GM18508 (cell line): ENCODE data around the gene RTBDN.

Experiments
- ATAC-seq: cut with Tn5 transposase; IDR thresholded peaks from one replicate; pipeline ENCODE4 v1.9.1; 2021; ENCODE audit warnings: moderate number of reproducible peaks; ENCODE audit not compliant: insufficient read depth, unreplicated experiment

The RTBDN gene

DNA sequence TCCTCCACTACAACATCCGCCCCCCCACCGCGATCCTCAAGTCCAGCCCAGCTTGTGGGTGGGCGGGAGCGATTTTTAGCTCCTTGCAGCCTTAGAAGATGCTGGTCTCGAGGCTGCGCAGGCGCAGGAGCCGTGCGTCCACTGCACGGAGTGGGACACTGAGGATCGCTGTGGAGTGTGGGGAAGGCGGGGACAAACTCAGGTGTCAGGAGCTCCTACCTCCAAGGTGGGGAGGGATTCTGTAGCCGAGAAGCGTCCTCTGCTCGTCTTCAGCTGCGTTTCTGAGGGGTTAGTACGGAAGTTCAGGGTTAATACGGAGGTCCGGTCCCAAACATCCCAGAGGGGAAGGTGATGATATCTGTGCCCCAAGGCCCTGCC, at the start of gene RTBDN:
TSS of gene RTBDN (minus strand) at position 14 of the 378 bp plus-strand sequence. CDS start 4,600 bp downstream, outside the sequence.
- ATAC-seq: no peak

GRCh38 chr19:12882589-12882988, 48.2 kb upstream of the RTBDN start:
- no peak for ATAC-seq

DNA sequence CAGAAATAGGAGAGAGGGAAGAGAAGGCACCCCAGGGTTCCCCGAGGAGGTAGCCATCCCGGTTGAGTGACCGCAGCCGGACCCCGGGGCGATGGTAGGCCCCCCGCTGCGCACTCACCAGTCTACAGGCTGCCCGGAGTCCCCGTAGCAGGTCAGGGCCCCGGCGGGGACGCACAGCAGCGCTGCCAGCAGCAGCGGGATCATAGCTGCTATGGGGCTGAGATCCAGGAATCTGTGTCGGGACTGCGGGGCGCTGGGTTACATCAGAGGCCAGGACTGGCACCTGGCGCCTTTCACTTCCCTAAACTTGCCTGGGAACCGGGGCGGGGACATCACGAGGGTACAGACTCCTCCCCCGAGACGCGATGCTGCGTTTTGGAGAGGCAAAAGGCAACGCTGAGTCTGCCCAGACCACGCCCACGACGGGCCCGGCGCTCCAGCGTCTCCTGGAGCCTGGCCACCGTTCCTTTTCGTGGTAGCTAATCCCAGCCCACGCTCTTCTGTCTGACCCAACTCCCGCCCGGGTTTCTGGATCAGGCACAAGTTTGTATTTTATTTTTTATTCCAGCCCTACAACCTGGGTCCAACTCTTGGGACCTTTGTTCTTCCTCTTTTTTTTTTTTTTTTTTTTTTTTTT, 46.9 kb upstream of the RTBDN start, which contains the start of gene DNASE2:
TSS of gene DNASE2 (minus strand) at position 278 of the 637 bp plus-strand sequence. CDS start at position 204, 74 bp downstream.
- no peak for ATAC-seq

- no peak for ATAC-seq
Observed at GRCh38 chr19:12880551-12881171, 46.3 kb upstream of the RTBDN start.

- ATAC-seq: no peak
Observed at GRCh38 chr19:12875086-12875485, 40.7 kb upstream of the RTBDN start.

- ATAC-seq: no peak
Observed at GRCh38 chr19:12873891-12874745, 39.7 kb upstream of the RTBDN start.

DNA sequence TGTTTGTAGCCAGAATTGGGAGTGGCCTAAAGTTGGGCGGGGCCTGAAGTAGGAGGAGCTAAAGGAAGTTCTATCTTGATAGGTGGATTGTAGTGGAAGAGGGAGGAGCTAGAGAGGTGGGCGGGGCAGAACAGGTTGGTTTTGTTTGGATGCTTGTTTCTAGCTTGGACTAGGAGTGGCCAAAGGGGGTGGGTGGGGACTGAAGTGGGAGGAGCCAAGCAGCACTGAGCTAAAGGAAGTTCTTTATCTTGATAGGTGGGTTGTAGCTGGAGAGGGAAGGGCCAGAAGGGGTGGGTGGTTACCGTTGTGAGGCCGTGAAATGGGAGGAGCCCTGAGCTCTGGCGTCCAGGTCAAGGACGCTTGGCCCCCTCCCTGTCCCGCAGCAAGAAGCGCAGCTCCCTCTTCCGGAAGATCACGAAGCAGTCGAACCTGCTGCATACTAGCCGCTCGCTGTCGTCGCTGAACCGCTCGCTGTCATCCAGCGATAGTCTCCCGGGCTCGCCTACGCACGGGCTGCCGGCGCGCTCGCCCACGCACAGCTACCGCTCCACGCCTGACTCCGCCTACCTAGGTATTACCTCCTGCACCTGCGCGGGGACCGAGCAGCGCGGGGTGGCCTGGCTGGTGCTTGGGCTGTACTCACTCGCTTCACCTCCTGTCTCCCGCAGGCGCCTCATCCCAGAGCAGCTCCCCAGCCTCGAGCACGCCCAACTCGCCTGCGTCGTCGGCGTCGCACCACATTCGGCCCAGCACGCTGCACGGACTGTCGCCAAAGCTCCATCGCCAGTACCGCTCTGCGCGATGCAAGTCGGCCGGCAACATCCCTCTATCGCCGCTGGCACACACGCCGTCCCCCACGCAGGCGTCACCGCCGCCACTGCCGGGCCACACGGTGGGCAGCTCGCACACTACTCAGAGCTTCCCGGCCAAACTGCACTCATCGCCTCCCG, 38.8 kb upstream of the RTBDN start:
- no peak for ATAC-seq

- no peak for ATAC-seq
Observed at GRCh38 chr19:12872255-12872654, 37.9 kb upstream of the RTBDN start.

DNA sequence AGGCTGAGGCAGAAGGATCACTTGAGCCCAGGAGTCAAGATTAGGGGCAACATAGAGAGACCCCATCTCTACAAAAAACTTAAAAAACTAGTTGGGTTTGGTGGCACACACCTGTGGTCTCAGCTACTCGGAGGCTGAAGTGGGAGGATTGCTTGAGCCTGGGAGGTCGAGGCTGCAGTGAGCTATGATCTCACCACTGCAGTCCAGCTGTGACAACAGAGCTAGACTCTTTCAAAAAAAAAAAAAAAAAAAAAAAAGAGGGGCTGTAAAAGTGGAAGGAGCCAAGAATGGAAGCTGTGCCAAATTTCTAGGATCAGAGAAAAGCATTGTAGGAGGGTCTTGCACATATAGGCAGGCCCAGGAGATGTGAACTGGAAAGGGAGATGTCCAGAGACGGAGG, 37.3 kb upstream of the RTBDN start:
- no peak for ATAC-seq

DNA sequence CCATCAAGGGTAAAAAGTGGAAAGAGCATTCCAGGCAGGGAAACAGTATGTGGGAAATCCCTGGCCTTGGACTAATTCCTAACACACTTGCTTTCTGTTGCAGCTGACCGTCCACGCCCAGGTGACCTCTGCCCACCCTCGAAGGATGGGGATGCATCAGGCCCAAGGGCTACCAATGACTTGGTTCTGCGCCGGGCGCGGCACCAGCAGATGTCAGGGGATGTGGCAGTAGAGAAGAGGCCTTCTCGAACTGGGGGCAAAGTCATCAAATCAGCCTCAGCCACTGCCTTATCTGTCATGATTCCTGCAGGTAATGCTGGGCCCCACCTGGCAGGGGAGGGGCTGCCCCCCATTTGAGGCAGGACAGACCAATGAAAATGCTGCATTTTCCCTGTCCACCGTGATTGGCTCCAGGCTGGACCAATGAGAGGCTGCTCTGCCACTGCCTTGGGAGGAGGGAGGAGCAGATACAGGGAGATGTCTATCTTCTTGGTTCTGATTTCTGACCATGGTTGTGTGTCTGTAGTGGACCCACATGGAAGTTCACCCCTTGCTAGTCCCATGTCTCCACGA, 34.2 kb upstream of the RTBDN start:
- no peak for ATAC-seq

- no peak for ATAC-seq
Observed at GRCh38 chr19:12867120-12868099, 33.0 kb upstream of the RTBDN start.

DNA sequence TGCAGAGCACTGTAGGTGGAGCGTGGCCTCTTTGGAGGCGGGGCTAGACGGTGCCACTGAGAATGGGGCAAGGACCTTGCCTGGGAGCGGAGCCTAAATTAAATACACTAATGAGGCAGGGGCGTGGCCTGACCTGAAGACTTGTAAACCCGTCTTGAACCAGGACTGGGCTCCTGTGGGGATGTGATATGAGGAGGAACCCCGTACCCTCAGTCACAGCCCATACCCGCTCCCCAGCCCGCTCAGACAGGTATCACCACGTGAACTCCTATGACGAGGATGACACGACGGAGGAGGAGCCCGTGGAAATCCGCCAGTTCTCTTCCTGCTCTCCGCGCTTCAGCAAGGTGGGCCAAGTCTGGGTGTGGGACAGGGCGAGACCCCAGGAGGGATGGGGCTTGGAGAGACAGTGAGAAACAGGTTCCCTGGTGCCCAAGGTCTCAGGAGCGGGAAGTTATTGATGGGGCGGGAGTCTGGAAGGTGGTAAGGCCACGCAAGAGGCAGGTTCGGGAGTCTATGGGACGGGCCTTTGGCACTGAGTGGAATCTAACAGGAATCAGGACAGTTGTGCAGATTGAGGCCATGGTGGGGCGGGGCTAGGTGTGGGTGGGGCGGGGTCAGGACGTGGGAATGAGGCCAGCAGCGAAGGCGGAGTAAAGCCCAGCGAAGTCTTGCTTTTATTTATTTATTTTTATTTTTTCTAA, 32.2 kb upstream of the RTBDN start:
- ATAC-seq: no peak

DNA sequence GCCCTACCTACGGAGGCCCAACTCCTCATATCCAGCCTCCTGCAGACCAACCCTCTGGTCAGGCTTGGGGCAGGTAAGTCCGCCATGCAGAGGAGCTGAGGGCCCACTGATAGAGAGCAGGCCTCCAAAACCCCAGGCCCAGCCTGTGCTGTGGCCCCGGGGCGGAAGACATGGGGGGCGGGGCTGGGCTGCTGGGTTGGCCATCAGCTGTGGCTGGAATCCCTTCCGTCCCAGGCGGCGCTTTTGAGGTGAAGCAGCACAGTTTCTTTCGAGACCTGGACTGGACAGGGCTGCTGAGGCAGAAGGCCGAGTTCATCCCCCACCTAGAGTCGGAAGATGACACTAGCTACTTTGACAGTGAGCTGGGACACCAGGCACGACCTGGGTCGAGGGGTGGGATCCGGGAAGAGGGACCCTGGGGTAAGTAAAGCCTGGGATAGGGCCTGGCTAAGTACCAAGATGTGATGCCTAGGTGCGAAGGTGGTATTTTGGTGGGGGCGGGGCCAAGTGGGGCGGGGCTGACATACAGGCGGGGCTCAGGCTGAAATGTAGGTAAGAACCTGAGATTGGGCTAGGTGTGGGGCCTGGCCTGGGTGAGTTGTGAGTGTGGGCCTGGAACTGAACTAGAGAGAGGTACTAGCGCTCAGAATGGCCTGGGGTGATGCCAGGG, 31.5 kb upstream of the RTBDN start:
- ATAC-seq: no peak

DNA sequence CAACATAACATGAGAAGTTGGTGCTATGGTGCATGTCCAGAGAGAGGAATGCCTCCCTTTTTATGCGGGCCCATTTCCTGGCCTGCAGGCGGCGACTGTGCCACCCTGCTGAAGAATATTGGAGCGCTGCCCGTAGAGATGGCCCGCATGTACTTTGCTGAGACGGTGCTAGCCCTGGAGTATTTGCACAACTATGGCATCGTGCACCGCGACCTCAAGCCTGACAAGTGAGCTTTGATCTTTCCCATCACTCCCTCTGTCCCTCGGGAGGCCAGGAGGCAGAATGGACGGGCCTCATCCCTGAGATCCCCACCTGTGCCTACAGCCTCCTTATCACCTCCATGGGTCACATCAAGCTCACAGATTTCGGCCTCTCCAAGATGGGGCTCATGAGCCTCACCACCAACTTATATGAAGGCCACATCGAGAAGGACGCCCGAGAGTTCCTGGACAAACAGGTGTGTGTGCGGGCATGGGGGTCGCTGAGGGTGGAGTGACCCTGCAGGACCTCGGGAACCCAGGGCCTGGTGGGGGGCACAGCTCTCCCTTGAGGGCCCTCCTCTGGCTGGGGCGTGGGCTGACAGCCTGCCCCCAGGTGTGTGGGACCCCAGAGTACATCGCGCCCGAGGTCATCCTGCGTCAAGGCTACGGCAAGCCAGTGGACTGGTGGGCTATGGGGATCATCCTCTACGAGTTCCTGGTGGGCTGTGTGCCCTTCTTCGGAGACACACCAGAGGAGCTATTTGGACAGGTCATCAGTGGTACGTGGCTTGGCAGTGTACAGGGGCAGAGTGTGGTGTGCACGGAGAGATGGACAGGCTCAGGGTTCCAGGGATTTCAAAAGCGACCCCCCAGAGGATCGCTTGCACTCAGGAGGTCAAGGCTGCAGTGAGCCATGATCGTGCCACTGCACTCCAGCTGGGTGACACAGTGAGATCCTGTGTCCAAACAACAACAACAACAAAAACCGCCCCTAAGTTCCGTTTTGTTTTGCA, 30.6 kb upstream of the RTBDN start:
- no peak for ATAC-seq

GRCh38 chr19:12864143-12864542, 29.8 kb upstream of the RTBDN start:
- ATAC-seq: no peak

GRCh38 chr19:12859546-12859945, 25.2 kb upstream of the RTBDN start:
- no peak for ATAC-seq
